GM18858 (cell line): Measurements from ENCODE around the gene NPEPL1.

Experiments used
- ATAC-seq: cut with Tn5 transposase; IDR thresholded peaks from one replicate; pipeline ENCODE4 v1.9.1; 2021; ENCODE audit not compliant: unreplicated experiment

NPEPL1 gene

GRCh38 chr20:58678806-58679205 is 13.8 kb upstream of the NPEPL1 start:
- no peak for ATAC-seq

GRCh38 chr20:58682656-58683531 is 9.7 kb upstream of the NPEPL1 start:
- no peak for ATAC-seq

- no peak for ATAC-seq
Observed at GRCh38 chr20:58684291-58684690, 8.3 kb upstream of the NPEPL1 start.

- no peak for ATAC-seq
Observed at GRCh38 chr20:58685988-58686387, 6.6 kb upstream of the NPEPL1 start.

GRCh38 chr20:58688414-58688813 is 4.2 kb upstream of the NPEPL1 start:
- ATAC-seq, result no peak

- no peak for ATAC-seq
Observed at GRCh38 chr20:58688840-58689239, 3.8 kb upstream of the NPEPL1 start.

- no peak for ATAC-seq
Observed at GRCh38 chr20:58690396-58691135, 2.0 kb upstream of the NPEPL1 start.

GRCh38 chr20:58691773-58692578 is 624 bp upstream of the NPEPL1 start:
- no peak for ATAC-seq

GRCh38 chr20:58693226-58694006 is 816 bp downstream of the NPEPL1 start:
- ATAC-seq, result no peak

GRCh38 chr20:58694241-58695083 is 1.9 kb downstream of the NPEPL1 start:
- ATAC-seq, result no peak

- no peak for ATAC-seq
Observed at GRCh38 chr20:58695084-58695722, 2.6 kb downstream of the NPEPL1 start.

GRCh38 chr20:58695895-58696375 is 3.3 kb downstream of the NPEPL1 start:
- no peak for ATAC-seq

- no peak for ATAC-seq
Observed at GRCh38 chr20:58696411-58696961, 3.9 kb downstream of the NPEPL1 start.

- ATAC-seq, result no peak
Observed at GRCh38 chr20:58697201-58697866, 4.7 kb downstream of the NPEPL1 start.

GRCh38 chr20:58697867-58698703 is 5.5 kb downstream of the NPEPL1 start:
- ATAC-seq, result no peak

GRCh38 chr20:58698741-58699622 is 6.4 kb downstream of the NPEPL1 start:
- ATAC-seq, result no peak
